NCI-H510A treated with DMSO at 0.1 percent for 48 hours (cell line): Measurements from ENCODE around the gene SEMA4A.
"Not testable (repeated sequence)": the region's sequence is repeated elsewhere in the genome, so short reads cannot be mapped to it uniquely, and the experiment has no call there.

Experiments used
- DNase-seq: peaks from one replicate; lab custom pipeline; 2025; lab: John Stamatoyannopoulos, UW

The SEMA4A gene

DNA sequence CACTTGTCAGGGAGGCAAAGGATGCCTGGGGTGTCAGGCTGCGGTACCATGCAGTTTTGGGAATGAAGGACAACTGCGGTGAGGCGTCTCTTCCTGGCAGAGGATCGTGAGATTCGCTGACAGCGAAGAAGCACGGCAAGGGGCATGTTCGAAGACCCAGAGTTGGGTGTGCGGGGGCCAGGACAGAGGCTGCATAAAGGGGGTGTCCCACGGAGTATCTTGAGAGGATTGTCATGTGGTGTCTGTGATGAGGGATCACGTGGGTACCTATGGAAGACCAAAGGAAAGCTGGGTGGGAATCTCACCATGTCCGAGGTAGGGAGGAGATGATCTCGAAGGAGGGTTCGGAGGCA lies 40.9 kb downstream of the SEMA4A start:
- DNase-seq, result no peak

DNA sequence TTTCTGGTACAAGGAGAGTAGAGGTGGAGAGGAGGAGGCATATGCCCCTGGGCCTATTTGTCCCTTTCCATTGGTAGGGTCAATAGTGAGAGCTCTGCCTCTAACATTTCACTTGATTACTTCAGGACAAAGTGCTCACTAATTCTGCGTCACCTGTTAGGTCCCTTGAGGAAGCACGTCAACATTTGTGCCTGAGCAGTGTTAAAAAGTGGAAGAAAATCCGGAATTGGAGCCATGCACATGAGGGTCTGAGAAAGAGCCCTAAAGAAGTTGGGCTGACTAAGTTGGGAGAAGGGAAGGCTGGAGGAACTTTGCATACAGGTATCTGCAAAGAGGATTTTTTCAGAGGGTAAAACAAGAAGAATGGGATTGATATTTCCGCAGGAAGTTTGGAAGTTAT lies 42.5 kb downstream of the SEMA4A start:
- DNase-seq, result no peak

DNA sequence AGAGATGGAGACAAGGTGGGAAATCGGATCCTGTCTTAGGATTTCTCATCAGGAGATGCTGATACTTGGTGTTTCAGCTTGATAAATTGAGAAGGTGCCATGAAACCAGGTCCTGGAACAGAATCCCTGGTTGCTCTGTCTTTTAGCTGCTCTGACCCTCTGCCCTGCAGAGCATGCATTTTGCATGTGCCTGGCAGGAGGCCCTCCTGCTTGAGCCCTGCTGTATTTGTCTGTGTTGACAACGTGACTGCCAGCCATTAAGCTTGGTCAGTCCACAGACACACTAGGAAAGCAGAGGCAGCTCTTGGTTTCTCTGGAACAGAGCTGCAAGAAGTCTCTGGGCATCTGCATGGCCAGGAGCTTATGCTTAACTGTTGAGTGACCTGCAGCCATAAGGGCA lies 43.1 kb downstream of the SEMA4A start:
- no peak for DNase-seq

DNA sequence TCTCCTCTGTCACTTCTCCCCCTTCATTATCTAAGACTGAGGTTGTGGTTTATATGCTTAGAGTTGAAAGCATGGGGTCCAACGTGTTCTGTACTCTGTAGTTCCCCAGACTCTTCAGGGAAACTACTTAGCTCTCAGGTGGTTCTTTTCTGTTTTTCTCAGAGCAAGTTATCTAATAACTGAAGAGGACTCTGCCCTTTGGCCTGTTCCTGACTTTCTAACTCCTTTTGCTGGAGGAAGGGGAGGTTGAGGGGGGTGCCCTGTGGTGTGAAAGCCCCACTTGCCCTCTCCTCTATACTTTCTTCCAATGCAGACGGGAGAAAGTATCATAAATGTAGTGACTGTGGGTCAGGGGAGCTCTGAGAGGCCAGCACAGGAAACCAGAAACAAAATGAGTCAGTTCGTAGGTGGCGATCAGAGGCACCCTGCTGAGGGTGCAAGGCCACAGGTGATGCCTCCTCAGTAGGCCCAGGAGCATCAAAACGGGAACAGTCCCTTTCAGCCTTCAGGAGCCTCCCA lies 45.5 kb downstream of the SEMA4A start:
- DNase-seq, result no peak

DNA sequence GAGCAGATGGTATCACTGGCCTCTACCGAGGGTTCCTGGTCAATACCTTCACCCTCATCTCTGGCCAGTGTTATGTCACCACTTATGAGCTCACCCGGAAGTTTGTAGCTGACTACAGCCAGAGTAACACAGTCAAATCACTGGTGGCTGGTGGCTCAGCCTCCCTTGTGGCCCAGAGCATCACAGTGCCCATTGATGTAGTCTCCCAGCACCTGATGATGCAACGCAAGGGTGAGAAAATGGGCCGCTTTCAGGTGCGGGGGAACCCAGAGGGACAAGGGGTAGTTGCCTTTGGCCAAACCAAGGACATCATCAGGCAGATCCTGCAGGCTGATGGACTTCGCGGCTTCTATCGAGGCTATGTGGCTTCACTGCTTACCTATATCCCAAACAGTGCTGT lies 46.7 kb downstream of the SEMA4A start:
- no peak for DNase-seq

DNA sequence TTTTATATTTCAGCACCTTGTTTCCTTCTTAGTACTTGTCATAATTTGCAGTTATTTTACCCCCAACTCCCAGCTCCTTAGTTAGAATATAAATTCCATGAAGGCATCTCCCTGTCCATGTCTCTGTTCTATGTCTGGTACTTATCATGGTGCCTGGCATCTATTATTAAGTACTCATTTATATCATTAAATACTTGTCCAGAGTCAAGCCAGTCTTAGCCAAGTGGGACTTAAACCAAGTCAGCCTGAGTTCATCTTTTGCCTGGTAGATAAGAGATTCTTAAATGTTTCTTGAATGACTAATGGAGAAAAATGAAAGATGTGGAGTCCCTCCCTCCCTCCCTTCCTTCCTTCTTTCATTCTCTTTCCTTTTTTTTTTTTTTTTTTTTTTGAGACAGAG lies 49.9 kb downstream of the SEMA4A start:
- DNase-seq, result no peak

DNA sequence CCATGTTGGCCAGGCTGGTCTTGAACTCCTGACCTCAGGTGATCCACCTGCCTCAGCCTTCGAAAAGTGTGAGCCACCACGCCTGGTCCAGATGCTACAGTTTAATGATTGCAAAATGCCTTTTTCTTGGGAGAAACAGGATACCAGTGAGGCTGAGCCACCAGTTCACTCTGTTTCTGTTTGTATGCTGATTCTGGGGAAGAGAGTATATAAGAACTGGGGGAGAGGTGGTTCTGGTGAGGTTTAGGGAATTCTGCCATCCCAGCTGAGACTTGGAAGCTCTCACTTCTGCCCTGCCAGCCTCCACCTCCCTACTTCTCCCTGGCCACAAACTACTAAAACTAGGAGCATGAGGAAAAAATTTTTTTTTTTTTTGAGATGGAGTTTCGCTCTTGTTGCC lies 51.3 kb downstream of the SEMA4A start:
- no peak for DNase-seq

DNA sequence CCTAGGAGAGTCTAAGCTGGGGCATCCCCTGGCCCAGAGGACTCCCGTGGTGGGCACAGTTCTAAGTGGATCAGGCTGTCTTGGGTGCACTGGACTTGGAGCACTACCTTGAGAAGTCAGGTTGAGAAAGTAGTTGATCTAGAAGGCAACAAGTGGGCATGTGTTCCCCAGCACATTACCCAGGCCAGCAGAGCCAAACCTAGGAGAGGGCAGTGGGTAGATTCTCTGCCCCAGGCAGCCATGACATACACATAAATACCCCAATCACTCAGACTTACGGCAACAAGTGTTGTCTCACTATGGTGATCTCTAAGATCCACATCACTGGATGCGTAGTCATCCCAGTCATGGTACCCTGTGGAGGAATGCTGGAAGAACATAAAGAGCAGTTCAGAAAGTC lies 57.9 kb downstream of the SEMA4A start:
- DNase-seq, result no peak

DNA sequence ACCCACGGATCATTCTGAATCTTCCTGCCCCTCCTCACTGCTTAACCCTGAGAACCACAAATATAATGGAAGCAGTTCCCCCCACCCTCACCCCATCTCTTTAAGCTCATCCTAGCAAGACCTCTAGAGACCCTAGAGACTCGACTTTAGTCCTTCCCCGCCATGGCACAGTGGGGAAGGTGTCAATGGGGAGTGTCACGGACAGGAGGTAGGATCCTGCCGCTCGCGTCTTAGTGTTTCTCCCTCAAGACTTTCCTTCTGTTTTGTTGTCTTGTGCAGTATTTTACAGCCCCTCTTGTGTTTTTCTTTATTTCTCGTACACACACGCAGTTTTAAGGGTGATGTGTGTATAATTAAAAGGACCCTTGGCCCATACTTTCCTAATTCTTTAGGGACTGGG lies 58.7 kb downstream of the SEMA4A start:
- no peak for DNase-seq

DNA sequence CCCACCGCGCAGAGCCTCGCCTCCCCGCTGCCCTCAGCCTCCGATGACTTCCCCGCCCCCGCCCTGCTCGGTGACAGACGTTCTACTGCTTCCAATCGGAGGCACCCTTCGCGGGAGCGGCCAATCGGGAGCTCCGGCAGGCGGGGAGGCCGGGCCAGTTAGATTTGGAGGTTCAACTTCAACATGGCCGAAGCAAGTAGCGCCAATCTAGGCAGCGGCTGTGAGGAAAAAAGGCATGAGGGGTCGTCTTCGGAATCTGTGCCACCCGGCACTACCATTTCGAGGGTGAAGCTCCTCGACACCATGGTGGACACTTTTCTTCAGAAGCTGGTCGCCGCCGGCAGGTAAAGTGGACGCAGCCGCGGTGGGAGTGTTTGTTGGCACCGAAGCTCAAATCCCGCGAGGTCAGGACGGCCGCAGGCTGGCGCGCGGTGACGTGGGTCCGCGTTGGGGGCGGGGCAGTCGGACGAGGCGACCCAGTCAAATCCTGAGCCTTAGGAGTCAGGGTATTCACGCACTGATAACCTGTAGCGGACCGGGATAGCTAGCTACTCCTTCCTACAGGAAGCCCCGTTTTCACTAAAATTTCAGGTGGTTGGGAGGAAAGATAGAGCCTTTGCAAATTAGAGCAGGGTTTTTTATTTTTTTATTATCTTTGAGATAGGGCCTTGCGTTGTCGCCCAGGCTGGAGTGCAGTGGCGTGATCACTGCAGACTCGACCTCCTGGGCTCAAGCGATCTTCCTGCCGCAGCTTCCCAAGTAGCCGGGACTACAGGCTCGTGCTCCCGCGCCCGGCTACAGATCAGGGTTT lies 59.7 kb downstream of the SEMA4A start, which contains the start of gene PMF1:
PMF1 (plus strand) TSS at position 175 of the 811 bp plus-strand sequence; CDS start at position 184, 9 bp downstream.
- peak; percentile 98 for DNase-seq

DNA sequence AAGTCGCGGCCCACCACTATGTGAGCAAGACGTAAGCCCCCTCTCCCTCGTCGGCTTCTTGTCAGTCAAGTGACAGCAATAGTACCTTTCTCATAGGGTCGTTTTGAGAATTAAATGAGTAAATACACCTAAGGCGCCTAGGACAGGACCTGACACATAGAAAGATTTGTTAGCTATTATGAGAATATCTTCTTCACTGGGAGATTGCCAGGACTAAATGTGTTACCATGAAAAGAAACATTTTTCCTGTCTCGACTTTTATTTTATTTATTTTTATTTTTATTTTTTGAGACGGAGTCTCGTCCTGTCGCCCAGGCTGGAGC lies 60.2 kb downstream of the SEMA4A start:
- DNase-seq, result no peak

DNA sequence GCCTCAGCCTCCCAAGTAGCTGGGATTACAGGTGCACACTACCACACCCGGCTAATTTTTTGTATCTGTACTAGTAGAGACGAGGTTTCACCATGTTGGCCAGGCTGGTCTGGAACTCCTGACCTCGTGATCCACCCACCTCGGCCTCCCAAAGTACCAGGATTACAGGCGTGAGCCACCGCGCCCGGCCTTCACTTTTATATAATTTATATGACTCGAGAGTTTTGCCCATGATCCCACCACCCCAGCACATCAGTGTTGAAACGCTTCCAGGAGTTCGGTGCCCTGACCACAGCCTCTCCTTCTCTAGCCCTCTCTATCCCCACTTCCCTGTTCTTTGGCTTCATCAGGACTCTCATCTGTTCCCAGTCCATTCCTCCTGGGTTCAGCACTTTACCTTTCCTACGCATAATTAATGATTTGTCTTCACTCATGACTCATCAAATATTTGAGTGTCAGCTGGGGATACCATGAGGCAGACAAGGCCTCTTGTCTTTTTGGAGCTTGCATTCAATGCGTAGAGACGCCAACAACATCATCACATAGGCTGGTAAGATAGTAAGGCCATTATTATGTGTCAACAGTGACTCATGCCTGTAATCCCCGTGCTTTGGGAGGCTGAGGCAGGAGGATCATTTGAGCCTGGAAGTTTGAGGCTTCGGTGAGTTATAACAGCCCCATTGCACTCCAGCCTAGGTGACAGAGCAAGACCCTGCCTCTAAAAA lies 60.8 kb downstream of the SEMA4A start:
- DNase-seq, result no peak

DNA sequence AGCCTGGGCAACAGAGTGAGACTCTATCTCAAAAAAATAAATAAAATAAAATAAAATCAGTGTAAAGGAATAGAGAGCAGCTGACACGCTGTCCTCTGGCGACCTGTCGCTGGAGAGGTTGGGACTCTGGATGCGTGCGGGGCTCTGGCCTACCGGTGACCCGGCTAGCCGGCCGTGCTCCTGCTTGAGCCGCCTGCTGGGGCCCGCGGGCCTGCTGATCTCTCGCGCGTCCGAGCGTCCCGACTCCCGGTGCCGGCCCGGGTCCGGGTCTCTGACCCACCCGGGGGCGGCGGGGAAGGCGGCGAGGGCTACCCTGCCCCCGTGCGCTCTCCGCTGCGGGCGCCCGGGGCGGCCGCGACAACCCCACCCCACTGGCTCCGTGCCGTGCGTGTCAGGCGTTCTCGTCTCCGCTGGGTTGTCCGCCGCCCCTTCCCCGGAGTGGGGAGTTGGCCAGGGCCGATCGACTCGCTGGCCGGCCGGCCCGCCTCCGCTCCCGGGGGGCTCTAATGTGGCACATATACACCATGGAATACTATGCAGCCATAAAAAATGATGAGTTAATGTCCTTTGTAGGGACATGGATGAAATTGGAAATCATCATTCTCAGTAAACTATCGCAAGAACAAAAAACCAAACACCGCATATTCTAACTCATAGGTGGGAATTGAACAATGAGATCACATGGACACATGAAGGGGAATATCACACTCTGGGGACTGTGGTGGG lies 63.1 kb downstream of the SEMA4A start:
- not testable (repeated sequence) for DNase-seq

DNA sequence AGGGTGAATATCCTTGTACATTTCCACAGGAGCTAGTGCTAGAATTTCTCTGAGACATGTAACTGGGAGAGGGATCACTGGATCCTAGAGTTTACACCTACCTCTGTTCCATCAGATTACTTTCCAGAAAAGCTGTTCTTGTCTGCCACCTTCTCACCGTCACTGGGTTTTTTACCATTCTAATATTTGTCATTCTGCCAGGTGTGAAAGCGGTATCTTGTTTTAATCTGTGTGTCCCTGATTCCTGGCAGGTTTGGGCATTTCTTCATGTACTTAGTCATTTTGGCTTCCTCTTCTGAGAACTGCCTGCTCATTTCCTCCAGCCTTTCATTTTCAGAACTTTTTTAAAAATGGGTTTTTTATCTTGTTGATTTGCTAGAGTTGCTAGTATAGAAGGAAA lies 64.5 kb downstream of the SEMA4A start:
- no peak for DNase-seq

DNA sequence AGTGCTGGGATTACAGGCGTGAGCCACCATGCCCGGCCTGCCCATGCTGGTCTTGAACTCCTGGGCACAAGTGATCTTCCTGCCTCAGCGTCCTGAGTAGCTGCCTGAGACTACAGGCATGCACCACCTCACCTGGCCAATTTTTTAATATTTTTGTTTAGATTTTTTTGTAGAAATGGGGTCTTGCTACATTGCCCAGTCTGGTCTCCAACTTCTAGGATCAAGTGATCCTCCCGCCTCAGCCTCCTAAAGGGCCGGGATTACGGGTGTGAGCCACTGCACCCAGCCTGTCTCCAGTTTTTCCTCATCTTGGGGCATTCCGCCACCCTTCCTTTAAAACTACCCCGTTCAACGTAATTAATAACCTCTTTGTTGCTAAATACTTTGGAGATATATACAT lies 66.8 kb downstream of the SEMA4A start:
- DNase-seq, result no peak

DNA sequence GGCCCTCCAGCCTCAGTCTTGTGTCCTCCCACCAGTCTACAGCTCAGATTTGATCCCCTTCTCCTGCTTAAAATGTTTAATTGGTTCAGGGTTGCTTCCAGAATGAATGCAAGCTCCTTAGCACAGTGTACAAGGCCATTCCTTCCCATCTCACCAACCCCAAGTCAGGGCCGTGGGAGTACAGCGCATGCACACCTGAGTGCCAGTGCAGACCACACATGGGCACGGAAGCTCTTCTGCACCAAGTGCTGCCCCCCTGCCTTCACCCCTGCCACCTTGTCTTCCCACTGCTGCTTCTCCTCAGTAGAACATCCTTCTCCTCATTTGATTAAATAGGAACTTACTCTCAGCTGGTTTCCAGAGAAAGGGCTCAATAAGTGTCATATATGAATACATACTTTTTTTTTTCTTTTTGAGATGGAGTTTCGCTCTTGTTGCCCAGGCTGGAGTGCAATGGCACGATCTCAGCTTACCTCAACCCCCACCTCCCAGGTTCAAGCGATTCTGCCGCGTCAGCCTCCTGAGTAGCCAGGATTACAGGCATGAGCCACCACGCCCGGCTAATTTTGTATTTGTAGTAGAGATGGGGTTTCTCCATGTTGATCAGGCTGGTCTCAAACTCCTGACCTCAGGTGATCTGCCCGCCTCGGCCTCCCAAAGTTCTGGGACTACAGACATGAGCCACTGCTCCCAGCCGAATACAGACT lies 68.8 kb downstream of the SEMA4A start:
- DNase-seq, result no peak

DNA sequence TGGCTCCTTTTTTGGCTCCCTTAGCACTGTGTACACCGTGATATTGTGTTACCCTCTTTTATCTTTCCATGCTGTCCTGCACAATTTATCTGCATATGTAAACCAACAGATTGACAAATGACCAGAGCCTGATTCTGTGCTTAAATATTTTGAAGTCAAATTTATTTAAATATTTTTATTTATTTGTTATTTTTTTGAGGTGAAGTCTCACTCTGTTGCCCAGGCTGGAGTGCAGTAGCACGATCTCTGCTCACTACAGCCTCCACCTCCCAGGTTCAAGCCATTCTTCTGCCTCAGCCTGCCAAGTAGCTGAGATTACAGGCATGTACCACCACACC lies 72.3 kb downstream of the SEMA4A start:
- no peak for DNase-seq

DNA sequence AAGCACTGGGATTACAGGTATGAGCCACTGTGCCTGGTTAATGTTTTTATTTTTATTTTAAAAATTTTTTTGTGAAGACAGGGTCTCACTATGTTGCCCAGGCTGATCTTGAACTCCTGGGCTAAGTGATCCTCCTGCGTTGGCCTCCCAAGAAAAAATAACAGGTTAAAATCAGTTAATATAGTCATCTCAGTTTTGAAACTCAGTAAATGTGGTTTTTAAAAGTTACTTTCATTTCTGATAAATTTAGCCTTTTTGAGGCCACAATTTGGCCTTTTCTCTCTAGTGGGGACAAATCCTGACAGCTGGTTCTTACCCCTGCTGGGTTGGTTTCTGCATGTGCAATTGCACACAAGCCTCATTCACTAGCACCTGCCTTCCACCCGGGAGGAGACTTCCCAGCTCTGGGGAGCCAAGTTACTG lies 72.7 kb downstream of the SEMA4A start:
- DNase-seq, result no peak

DNA sequence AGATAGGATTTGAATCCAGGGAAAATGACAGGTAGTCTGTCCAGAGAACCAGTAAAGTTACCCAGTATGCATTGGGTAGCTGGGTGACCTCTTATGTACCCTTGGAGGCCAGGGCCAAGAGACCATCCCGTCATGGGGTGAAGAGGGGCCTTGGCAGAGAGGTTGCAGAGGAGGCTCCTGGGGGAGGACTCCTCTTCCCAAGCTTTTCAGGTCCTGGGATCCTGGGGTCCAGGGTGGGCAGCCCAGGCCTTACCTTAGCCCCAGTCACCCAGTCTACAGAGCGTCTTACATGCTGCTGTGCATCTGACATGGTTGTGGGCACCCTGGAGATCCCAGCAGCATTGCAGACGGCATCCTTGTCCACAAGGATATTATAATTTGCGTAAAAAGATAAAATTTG lies 73.4 kb downstream of the SEMA4A start:
- DNase-seq, result no peak
